IgD-negative memory B cell (primary cell): ENCODE results near the gene PRKCE. TPM values are rescaled to one million over a fixed set of nuclear protein-coding genes. Genes with fewer than 3 reads are reported as not detected.

Source experiments
- H3K27ac Mint-ChIP-seq, 3 donors: one replicate each; pipeline ENCODE4 v1.8.0; 2020 to 2022; ENCODE audit warnings: mild to moderate bottlenecking in 3 of 3, mixed read lengths in 3 of 3, moderate library complexity in 1 of 3
- H3K27me3 Mint-ChIP-seq: one replicate; pipeline ENCODE4 v1.8.0; 2021; ENCODE audit warnings: mixed read lengths
- H3K36me3 Mint-ChIP-seq: one replicate; pipeline ENCODE4 v1.8.0; 2020; ENCODE audit warnings: mild to moderate bottlenecking, mixed read lengths
- H3K4me1 Mint-ChIP-seq, 3 donors: one replicate each; pipeline ENCODE4 v1.8.0; 2020 to 2022; ENCODE audit warnings: mixed read lengths in 3 of 3, mild to moderate bottlenecking in 1 of 3
- H3K4me3 Mint-ChIP-seq, 4 donors: one replicate each; pipeline ENCODE4 v1.8.0; 2020 to 2022; ENCODE audit warnings: mild to moderate bottlenecking in 4 of 4, mixed read lengths in 4 of 4, moderate library complexity in 3 of 4
- H3K9me3 Mint-ChIP-seq, 3 donors: one replicate each; pipeline ENCODE4 v1.8.0; 2020 to 2021; ENCODE audit warnings: mixed read lengths in 3 of 3, mild to moderate bottlenecking in 1 of 3
- polyA plus RNA-seq: library from polyadenylated mRNA; unstranded; fragments of 300-500 nt; fragmentation: Illumina TruSeq; gene quantifications from one replicate; pipeline ENCODE4 v1.2.3, GENCODE V29; 2021

The PRKCE gene
- polyA plus RNA-seq, 1 donor from 2014 or later = 12.7 TPM

GRCh38 chr2:45981384-45981930 lies 330.0 kb downstream of the PRKCE start:
- Mint-ChIP-seq H3K4me1 (peaks cover 5 to 8% (median 6%) of the 10 kb centered on the region in 3 donors), H3K36me3 (peaks cover 21% of the 10 kb centered on the region), H3K4me3 (no peak overlapping the region), H3K27ac (no peak overlapping the region), H3K9me3 (no peaks in the 10 kb centered on the region), H3K27me3 (peaks cover under 1% of the 10 kb centered on the region)

GRCh38 chr2:45982096-45982495 lies 330.6 kb downstream of the PRKCE start:
- H3K27ac Mint-ChIP-seq = peak overlapping the region in 1 of 3 donors; percentile 34
- H3K4me3 Mint-ChIP-seq = peak overlapping the region in 1 of 4 donors; percentile 41
- H3K9me3 Mint-ChIP-seq = no peaks in the 10 kb centered on the region

GRCh38 chr2:45983213-45983612 lies 331.7 kb downstream of the PRKCE start:
- Mint-ChIP-seq H3K4me1 (peaks cover 5 to 8% (median 5%) of the 10 kb centered on the region in 3 donors), H3K27ac (no peak overlapping the region), H3K4me3 (no peak overlapping the region), H3K9me3 (no peaks in the 10 kb centered on the region), H3K27me3 (no peaks in the 10 kb centered on the region), H3K36me3 (peaks cover 19% of the 10 kb centered on the region)

More at GRCh38 chr2:45982096-45982495, 330.6 kb downstream of the PRKCE start:
- H3K36me3 Mint-ChIP-seq = peaks cover 19% of the 10 kb centered on the region
- H3K27me3 Mint-ChIP-seq = no peaks in the 10 kb centered on the region
- peaks cover 5 to 8% (median 5%) of the 10 kb centered on the region in 3 donors for H3K4me1 Mint-ChIP-seq

- H3K4me3 Mint-ChIP-seq = peak overlapping the region in 1 of 4 donors; percentile 9
Observed at GRCh38 chr2:45984366-45984765, 332.9 kb downstream of the PRKCE start.

GRCh38 chr2:45984896-45985473 lies 333.5 kb downstream of the PRKCE start:
- Mint-ChIP-seq H3K36me3 (peaks cover 15% of the 10 kb centered on the region), H3K9me3 (no peaks in the 10 kb centered on the region), H3K27ac (peak overlapping the region in 1 of 3 donors; percentile 88), H3K27me3 (no peaks in the 10 kb centered on the region), H3K4me3 (peak overlapping the region in 1 of 4 donors; percentile 9), H3K4me1 (peaks cover 5 to 6% (median 5%) of the 10 kb centered on the region in 3 donors)

More at GRCh38 chr2:45984366-45984765, 332.9 kb downstream of the PRKCE start:
- Mint-ChIP-seq H3K27ac (peak overlapping the region in 1 of 3 donors; percentile 88), H3K36me3 (peaks cover 15% of the 10 kb centered on the region), H3K4me1 (peaks cover 5 to 8% (median 5%) of the 10 kb centered on the region in 3 donors), H3K9me3 (no peaks in the 10 kb centered on the region), H3K27me3 (no peaks in the 10 kb centered on the region)

- H3K27me3 Mint-ChIP-seq = no peaks in the 10 kb centered on the region
- H3K36me3 Mint-ChIP-seq = peaks cover 14% of the 10 kb centered on the region
- H3K27ac Mint-ChIP-seq = no peak overlapping the region
- H3K4me3 Mint-ChIP-seq = no peak overlapping the region
- peaks cover 5 to 6% (median 5%) of the 10 kb centered on the region in 3 donors for H3K4me1 Mint-ChIP-seq
- no peaks in the 10 kb centered on the region for H3K9me3 Mint-ChIP-seq
Observed at GRCh38 chr2:45986509-45986908, 335.0 kb downstream of the PRKCE start.

GRCh38 chr2:45987856-45988255 lies 336.4 kb downstream of the PRKCE start:
- H3K4me3 Mint-ChIP-seq = no peak overlapping the region
- H3K27ac Mint-ChIP-seq = no peak overlapping the region
- peaks cover 5 to 6% (median 5%) of the 10 kb centered on the region in 3 donors for H3K4me1 Mint-ChIP-seq
- no peaks in the 10 kb centered on the region for H3K27me3 Mint-ChIP-seq
- H3K36me3 Mint-ChIP-seq = peaks cover 9% of the 10 kb centered on the region
- H3K9me3 Mint-ChIP-seq = no peaks in the 10 kb centered on the region

- Mint-ChIP-seq H3K36me3 (peaks cover 6% of the 10 kb centered on the region), H3K27me3 (no peaks in the 10 kb centered on the region), H3K4me1 (peaks cover 5 to 6% (median 5%) of the 10 kb centered on the region in 3 donors), H3K4me3 (no peak overlapping the region), H3K9me3 (no peaks in the 10 kb centered on the region), H3K27ac (no peak overlapping the region)
Observed at GRCh38 chr2:45988879-45989278, 337.4 kb downstream of the PRKCE start.

- no peak overlapping the region for H3K27ac Mint-ChIP-seq
- no peaks in the 10 kb centered on the region for H3K27me3 Mint-ChIP-seq
- H3K9me3 Mint-ChIP-seq = peaks cover 0 to 1% (median 0%) of the 10 kb centered on the region in 3 donors
- peaks cover 6% of the 10 kb centered on the region for H3K36me3 Mint-ChIP-seq
- peaks cover 0 to 5% (median 2%) of the 10 kb centered on the region in 3 donors for H3K4me1 Mint-ChIP-seq
- no peak overlapping the region for H3K4me3 Mint-ChIP-seq
Observed at GRCh38 chr2:45990131-45990530, 338.7 kb downstream of the PRKCE start.

- H3K36me3 Mint-ChIP-seq = peaks cover 7% of the 10 kb centered on the region
- H3K4me1 Mint-ChIP-seq = no peaks in the 10 kb centered on the region
- H3K4me3 Mint-ChIP-seq = no peak overlapping the region
- peaks cover 0 to 2% (median 0%) of the 10 kb centered on the region in 3 donors for H3K9me3 Mint-ChIP-seq
- H3K27me3 Mint-ChIP-seq = no peaks in the 10 kb centered on the region
- H3K27ac Mint-ChIP-seq = peak overlapping the region in 1 of 3 donors; percentile 88
Observed at GRCh38 chr2:45992021-45992740, 340.7 kb downstream of the PRKCE start.

GRCh38 chr2:45992741-45993475 lies 341.4 kb downstream of the PRKCE start:
- peaks cover 7% of the 10 kb centered on the region for H3K36me3 Mint-ChIP-seq
- no peak overlapping the region for H3K4me3 Mint-ChIP-seq
- no peaks in the 10 kb centered on the region for H3K4me1 Mint-ChIP-seq
- H3K9me3 Mint-ChIP-seq = peaks cover 0 to 2% (median 0%) of the 10 kb centered on the region in 3 donors
- no peaks in the 10 kb centered on the region for H3K27me3 Mint-ChIP-seq
- no peak overlapping the region for H3K27ac Mint-ChIP-seq

- H3K4me3 Mint-ChIP-seq = no peak overlapping the region
- H3K27ac Mint-ChIP-seq = no peak overlapping the region
- H3K4me1 Mint-ChIP-seq = no peaks in the 10 kb centered on the region
- no peaks in the 10 kb centered on the region for H3K27me3 Mint-ChIP-seq
- H3K36me3 Mint-ChIP-seq = peaks cover 7% of the 10 kb centered on the region
- peaks cover 0 to 2% (median 0%) of the 10 kb centered on the region in 3 donors for H3K9me3 Mint-ChIP-seq
Observed at GRCh38 chr2:45993476-45993991, 342.1 kb downstream of the PRKCE start.

GRCh38 chr2:45994060-45994459 lies 342.6 kb downstream of the PRKCE start:
- Mint-ChIP-seq H3K4me3 (no peak overlapping the region), H3K9me3 (peaks cover 0 to 2% (median 0%) of the 10 kb centered on the region in 3 donors), H3K4me1 (no peaks in the 10 kb centered on the region), H3K27ac (no peak overlapping the region), H3K27me3 (no peaks in the 10 kb centered on the region), H3K36me3 (peaks cover 7% of the 10 kb centered on the region)

GRCh38 chr2:46000660-46001059 lies 349.2 kb downstream of the PRKCE start:
- Mint-ChIP-seq H3K27me3 (no peaks in the 10 kb centered on the region), H3K4me3 (no peak overlapping the region), H3K9me3 (no peaks in the 10 kb centered on the region), H3K27ac (no peak overlapping the region), H3K4me1 (no peaks in the 10 kb centered on the region), H3K36me3 (peaks cover 6% of the 10 kb centered on the region)

- peaks cover 4% of the 10 kb centered on the region for H3K36me3 Mint-ChIP-seq
- H3K27me3 Mint-ChIP-seq = no peaks in the 10 kb centered on the region
- H3K9me3 Mint-ChIP-seq = no peaks in the 10 kb centered on the region
Observed at GRCh38 chr2:46001290-46001689, 349.8 kb downstream of the PRKCE start.

More at GRCh38 chr2:46001290-46001689, 349.8 kb downstream of the PRKCE start:
- H3K27ac Mint-ChIP-seq = no peak overlapping the region
- no peak overlapping the region for H3K4me3 Mint-ChIP-seq
- H3K4me1 Mint-ChIP-seq = no peaks in the 10 kb centered on the region
